NCI-H146 treated with DMSO at 0.1 percent for 48 hours (cell line): ENCODE measurements around the gene CCDC57.
A peak's percentile ranks its signal among the peaks of the same experiment; 100 is the strongest.
"Not testable (repeated sequence)": the region's sequence is repeated elsewhere in the genome, so short reads cannot be mapped to it uniquely, and the experiment has no call there.

Source experiments
- DNase-seq: peaks from one replicate; lab custom pipeline; 2025; ENCODE audit not compliant: unreplicated experiment; lab: John Stamatoyannopoulos, UW

Gene CCDC57

DNA sequence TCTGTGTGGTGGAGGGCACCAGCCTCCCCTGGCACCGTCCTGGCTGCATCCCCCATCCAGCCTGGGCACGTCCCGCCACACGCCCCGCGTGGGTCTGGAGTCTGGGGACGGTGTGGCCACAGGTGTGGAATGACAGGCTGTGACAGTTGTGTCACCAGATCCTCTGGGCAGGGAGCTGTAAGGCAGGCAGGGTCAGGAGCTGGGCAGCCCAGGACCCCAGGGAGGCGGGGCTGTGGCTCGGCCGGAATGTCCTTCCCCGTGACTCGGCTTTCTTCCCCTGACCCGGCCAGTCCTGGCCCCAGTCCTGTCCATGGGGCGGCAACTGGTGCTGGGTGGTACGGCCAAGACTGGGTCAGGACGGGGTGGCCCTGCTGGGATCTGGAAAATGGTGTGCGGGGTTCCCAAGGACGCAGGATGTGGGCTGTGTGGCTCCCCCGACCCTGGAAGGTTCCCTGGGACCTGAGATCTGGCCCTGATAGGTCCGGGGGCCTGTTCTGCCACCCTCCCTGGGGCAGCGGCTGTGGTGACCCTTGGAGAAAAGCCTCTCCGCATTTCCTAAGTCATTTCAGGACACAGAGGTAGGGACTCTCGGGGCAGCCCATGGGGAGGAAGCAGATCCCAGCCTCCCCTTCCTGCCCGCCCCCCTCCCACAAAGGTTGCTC, 12.9 kb upstream of the CCDC57 start:
- no peak for DNase-seq

DNA sequence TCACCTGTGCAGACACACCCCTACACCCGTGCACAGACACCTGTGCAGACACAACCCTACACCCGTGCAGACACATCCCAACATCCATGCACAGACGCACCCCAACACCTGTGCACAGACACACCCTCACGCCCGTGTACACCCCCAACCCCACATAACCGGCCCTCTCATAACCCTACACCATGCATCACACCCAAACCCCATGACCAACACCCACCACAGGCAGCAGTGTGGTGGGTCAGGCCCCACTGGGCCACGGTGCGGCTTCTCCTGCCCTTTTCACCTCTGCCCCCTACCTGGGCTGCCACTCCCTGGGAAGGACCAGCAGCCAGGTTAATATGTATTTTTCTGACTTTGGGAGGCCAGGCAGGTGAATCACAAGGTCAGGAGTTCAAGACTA, 12.0 kb upstream of the CCDC57 start:
- no peak for DNase-seq

DNA sequence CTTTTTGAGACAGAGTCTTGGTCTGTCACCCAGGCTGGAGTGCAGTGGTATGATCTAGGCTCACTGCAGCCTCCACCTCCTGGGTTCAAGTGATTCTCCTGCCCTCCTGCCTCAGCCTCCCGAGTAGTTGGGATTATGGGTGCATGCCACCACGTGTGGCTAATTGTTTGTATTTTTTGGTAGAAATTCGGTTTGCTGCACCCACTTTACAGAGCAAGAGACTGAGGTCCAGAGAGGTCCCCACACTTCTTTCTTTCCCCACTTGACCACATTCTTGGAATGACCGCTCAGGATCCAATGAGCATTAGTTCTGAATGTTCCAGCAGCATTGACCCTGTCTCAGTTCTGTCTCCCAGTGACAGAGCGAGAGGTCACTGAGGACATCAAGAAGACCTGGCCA, 10.9 kb upstream of the CCDC57 start:
- DNase-seq: no peak

DNA sequence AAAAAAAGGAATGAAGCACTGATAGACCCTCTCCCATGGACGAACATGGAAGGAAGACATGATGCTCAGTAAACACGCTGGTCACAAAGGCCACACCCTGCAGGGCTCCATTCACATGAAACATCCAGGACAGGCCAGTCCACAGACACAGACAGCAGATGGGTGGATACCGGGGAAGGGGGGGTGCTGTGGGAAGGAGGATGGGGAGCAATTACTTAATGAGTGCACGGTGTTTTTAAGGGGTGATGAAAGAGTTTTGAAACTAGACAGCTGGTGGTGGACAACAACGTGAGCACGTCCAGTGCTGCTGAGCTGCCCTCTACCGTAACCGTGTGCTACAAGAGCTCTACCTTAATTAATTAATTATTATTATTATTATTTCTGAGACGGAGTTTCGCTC, 10.2 kb upstream of the CCDC57 start:
- DNase-seq: no peak

DNA sequence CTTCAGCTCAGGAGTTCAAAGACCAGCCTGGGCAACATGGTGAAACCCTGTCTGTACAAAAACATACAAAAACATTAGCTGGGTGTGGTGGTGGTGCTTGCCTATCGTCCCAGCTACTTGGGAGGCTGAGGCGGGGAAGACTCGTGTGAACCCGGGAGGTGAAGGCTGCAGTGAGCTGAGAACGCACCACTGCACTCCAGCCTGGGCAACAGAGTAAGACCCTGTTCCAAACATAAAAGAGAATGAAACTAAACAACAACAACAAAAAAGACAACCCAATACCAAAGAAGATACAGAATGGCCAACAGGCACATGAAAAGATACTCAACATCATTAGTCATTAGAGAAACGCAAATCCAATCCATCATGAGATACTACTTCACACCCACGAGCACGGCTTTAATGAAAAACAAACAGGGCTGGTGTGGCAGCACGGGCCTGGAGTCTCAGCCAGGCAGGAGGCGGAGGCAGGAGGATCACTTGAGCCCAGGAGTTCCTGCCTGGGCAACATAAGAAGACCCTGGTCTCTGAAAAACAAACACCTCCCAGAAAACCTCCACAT, 8.8 kb upstream of the CCDC57 start:
- DNase-seq: no peak

DNA sequence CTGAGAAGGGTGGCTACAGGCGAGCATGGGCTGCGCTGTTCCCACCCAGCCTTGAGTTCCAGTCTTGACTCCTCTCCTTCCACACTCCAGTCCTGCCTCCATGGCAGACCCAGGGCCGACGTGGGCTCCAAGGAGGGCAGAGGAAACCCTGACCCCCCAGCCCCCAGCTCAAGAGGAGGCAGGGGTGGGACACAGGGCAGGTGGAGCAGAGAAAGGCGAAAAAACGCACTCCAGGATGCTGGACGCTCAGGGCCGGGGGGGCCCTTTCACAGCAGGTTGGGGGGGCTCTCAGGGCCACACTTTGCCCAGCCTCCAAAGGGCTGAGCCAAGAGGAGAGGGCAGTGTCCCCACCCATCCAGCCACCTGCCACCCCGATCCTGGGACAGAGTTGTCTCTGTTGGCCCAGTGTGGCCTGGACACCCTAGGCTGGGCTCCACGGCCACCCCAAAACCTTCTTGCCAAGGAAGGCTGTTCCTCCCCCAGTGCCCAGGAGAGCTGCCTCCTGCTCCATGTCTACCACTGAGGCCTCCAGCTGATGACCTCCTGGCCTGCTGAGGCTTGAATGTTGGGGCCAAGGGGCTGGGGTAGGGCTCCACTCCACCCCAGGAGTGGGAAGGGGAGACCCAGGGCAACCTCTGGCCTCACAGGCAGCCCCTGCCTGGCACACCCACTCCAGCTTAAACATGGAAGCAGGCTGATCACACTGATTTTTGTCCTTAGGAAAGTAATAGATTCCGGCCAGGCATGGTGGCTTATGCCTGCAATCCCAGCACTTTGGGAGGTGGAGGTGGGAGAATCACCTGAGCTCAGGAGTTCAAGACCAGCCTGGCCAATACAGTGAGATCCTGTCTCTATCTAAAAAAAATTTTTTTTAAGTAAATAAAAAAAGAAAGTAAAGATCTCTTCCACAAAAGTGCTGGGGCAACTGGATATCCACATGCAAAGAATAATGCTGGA, 7.4 kb upstream of the CCDC57 start:
- DNase-seq: no peak

DNA sequence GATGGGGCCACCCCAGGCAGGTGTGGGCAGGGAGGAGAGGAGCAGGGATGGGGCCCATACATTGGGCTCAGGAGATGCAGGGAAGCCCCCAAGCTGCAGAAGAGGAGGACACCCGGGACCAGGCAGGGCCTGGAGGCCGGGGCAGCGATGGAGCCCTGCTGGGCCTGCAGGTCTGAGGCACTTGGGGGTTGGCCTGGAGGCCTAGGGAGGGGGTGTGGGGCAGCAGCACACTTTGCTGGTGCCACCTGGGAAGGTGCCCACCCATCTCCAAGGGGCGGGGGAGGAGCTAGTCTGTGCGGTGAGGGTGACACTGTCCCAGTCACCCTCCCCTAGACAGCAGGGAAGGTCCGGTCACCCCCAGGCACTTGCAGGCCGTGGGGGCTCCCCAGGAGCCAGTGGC, 6.4 kb upstream of the CCDC57 start:
- no peak for DNase-seq

DNA sequence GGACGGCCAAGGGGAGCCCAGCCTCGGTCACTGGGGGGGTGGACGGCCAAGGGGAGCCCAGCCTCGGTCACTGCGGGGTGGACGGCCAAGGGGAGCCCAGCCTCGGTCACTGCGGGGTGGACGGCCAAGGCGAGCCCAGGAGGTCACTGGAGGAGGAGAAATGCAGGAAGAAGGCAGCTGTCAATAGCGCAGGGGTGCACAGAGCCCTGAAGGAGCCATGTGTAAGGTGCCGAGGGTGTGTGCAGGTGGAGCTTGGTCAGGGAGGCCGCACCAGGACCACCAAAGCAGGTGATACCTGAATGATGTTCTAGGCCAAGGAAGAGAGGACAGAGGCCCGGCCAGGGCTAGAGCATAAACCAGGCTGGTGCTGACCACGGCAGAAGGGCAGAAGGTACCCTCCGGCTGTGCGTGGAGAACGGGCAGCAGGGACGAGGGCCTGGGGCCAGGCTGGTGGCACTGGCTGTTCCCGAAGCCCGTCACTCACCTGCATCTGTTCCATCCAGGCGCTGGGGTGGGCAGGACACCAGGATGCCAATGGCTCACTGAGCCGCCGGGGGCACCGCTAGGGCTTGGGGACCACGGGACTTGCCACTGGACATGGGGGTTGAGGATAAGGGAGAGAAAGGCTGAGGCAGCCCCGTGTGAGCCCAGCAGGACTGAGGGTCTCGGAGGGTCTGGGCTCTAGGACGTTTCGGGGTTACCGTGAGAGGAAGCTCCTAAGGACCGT, 5.9 kb upstream of the CCDC57 start:
- DNase-seq: no peak

DNA sequence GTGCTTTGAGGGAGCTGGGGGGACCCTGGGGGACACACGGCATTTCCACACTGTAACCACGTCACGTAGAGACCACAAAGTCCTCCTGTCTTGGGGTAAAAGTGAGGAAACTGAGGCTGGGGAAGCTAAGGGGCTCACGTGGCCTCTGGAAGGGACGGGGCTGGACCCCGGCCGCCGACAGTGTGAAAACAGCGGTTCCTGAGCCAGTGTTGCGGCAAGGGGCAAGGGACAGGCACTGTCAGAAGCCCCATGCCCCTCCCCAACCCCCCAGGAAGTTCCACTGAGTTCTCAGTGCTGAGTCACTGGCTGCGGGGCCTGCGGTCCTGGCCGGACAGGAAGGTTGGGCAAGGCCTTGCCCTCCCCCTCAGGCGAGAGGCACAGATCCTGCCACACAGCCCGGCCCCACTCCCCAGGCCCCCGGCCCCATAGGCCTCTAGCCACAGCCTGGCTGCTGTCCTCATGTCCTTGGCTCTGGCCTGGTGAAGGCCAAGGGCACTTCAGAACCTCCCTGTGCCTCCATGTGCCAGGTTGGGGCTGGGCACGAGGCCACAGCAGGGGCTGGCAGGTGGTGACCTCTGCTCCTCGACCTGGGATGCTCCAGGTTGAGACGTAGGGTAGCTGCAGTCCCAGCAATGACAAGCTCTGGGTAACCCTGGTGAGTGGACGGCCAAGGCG, 5.0 kb upstream of the CCDC57 start:
- DNase-seq: no peak

DNA sequence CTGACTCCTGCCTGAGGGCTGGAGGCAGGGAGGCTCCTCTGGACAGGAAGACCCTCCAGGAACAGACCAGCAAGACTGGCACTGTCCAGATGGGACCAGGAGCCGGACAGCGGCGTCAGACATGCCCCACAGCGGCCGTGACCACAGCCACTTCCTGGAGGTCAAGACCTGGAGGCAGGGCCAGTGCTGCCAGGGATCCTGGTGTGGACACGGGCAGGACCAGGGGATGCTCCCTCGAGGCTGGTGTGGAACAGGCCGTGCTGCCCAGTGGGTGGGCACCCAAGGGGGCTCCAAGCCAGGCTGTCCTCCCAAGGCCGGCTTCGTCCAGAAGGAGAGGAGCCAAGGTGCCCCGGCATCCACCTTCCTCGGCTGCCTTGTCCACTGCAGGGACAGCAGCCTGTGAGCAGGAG, 4.5 kb upstream of the CCDC57 start:
- DNase-seq: no peak

DNA sequence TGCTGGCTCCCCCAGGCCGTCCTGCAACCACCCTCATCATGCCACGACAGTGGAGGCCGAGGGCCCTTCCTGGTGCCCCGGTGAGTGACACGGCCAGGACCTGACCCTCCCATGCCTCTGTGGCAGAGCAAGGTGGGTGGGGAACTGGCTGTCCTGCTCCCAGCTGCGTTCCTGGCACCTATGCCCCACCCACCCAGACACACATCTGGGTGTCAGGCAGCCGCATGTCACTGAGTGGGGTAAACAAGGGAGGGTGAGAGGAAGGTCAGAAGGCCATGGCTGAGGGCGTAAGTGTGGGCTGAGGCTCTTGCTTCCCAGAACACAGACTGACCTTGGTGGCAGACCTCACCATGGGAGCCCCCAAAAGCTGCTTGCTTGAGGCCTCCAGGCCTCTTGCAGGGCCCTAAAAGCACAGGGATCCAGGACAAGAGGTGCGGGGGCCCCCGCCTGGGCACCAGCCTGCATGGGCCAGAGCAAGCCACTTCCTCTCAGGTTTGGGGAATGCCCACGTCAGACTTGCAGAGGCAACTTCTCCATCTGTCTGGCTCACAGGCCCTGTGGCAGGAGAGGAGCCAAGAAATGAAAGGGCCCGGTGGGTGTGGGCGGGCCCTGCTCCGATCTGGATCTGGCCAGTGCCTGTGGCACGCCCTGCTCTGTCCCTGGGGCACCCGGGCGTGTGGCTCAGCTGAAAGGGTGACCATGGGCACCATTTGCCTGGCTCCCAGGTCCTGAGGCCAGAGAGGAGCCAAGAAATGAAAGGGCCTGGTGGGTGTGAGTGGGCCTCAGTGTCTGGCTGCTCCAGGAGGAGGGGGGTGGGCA, 3.9 kb upstream of the CCDC57 start:
- no peak for DNase-seq

DNA sequence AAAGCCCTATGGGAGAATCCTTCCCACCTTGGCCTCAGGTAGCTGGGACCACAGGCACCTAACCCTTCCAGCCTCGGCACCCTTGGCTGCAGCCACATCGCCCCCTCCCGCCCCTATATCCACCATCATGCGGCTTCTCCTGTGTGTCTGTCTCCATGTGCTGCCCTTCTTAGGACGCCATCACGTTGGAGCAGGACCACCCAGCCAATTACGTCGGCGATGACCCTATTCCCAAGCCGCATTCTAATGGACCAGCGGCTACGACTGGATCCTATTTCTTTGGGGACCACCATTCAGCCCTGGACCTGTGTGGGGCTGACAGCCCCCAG, 3.3 kb upstream of the CCDC57 start:
- no peak for DNase-seq

DNA sequence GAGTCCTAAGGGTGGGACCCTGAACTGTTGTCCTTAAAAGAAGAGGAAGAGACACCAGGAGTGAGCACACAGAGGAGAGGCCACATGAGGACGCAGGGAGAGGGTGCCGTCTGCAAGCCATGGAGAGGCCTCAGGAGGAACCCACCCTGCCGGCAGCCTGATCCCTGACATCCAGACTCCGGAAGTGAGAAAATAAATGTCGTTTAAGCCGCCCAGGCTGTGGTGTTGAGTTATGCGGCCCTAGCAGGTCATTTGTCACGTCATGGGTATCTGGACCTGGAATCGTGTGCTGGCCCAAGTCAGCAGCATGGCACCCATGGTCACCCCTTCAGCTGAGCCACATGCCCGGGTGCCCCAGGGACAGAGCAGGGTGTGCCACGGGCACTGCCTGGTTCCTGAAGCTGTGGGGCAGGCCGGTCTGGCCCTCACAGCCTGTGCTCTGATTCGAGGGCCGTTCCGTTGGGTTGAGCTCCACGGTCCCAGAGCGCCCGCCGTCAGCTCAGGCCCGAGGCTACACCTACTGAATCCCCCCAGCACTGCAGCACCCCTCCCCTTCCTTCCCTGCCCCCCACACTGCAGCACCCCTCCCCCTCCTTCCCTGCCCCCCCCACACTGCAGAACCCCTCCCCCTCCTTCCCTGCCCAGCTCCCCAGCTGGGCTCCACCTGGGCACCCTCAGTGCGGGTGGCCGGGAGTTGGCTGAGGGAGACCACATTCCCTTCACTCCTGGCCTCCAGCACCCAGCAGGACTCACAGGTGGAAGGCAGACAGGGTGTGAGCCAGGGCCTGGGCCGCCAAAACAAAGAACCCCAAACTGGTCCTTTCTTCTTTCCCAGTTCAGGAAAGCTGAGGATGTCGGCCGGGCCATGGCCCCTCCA, 2.7 kb upstream of the CCDC57 start:
- no peak for DNase-seq

DNA sequence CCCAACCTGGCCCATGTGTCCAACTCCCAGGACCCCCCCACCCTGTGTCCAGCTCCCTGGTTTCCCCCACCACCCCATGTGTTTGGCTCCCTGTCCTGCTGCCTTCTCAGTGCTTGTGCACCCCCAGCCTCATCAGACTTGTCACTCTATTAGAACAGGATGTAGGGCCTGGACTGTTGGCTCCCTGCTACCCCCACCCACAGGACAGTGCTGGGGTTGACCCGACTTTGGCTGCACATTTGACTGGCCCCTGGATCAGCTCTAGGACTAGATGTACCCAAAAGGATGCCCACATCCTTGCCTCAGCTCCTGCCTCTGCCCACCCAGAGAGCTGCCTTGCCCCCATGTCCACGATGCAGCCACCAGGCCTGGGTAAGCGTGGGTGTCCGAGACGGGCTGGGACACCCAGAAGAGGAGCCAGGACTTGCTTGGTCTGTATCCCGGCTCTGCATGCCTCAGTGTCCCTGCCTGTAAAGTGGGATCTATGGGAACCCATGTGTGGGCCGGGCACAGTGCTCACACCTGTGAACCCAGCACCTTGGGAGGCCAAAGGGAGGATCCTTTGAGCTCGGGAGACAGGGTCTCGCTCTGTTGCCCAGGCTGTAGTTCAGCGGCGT, 1.5 kb upstream of the CCDC57 start:
- no peak for DNase-seq

DNA sequence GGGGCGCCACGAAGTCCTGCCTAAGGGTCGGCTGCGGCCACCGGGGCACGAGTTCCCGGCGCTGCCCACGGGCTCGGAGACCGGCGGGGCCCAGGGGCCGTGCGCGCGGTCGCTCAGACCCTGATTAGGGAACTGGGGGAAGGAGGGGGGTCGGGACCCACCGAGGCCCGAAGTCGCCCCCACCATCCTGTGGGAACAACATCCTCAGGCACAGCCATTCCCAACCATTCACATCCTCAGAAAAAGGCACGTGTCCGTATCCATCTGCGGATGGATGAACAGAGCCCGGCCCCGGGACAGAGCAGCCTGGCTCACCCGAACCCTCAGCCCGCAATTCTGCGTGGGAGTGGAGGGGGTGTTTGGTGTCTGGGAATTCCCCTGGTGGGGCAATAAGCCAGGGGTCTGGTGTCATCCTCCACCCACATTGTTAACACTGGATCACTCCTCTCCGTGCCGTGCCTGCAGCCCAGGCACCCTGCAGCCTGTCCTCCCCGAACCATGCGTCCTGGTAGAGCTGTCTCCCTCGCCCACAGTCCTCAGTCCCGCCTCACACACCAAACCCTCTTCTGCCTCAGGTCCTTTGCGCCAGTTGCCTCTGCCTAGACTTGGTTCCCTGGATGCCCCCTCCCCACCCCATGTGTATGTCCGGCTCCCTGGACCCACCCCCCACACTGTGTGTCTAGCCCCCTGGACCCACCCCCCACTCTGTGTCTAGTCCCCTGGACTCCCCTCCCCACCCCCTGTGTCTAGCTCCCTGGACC, 789 bp upstream of the CCDC57 start:
- DNase-seq: no peak

DNA sequence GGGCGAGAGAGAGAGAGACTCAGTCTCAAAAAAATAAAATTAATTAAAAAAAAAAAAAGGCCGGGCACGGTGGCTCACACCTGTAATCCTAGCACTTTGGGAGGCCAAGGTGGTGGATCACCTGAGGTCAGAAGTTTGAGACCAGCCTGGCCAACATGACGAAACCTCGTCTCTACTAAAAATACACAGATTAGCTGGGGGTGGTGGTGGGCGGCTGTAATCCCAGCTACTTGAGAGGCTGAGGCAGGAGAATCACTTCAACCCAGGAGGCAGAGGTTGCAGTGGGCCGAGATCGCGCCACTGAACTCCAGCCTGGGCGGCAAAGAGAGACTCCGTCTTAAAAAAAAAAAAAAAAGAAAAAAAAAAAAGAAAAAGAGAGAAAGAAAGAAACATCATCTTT, 2.0 kb downstream of the CCDC57 start:
- not testable (repeated sequence) for DNase-seq

DNA sequence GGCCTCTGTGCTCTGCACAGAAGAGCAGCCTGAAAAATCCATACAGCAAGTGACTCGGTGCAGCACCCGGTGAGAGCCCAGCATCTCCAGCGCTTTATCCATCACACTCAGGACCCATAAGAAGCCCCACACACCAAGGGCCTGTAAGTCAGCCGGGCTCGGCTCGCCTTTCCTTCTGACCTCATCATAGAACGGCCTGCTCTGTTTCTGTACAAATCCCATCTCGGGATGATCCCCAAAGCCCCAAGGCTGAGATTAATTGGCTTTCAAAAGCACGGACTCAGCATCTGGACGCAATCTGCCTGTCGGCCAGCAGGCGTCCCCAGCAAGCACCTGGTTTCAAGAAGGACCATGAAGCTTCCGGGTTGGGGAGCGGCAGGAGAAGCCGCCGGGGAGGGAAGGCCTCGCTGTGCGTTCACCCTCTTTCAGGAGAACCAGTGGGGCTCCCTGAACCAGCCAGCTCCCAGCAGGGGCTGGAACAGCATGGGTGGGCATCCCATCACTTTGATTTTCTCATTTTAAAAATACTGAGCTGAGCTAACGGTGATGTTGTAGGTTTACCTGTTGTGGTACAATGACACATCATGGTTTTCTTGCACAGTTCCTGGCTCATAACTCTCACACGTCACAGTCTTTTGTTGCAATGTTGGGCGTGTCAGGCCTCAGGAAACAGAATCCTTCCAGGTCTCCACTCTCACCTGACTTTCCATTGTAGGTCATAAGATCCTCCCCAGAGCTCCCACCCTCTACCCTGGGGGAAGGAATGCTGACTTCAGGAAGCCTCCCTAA, 6.7 kb downstream of the CCDC57 start:
- DNase-seq: peak; percentile 76
